Cardiac muscle cell (in vitro differentiated cells and primary cell): Measurements from ENCODE around the gene FRMD5. TPM values are rescaled to one million over a fixed set of nuclear protein-coding genes. Genes with fewer than 3 reads are reported as not detected.
"Not testable (repeated sequence)": the region's sequence is repeated elsewhere in the genome, so short reads cannot be mapped to it uniquely, and the experiment has no call there.

Source experiments
- DNase-seq, 2 donors: peaks; one replicate each; pipeline versions ENCODE4 v3.0.0 to v3.0.0-alpha.2; 2010 to 2017; ENCODE audit warnings: low read depth in 1 of 2, low spot score in 1 of 2
- H3K27ac ChIP-seq: fragments of 200-600 bp; sonication (generic); 2 replicates; pipeline ENCODE4 v1.5.1; 2016
- H3K27me3 ChIP-seq: fragments of 200-600 bp; sonication (generic); 2 replicates; pipeline ENCODE4 v1.6.0; 2016; ENCODE audit warnings: control low read depth
- H3K36me3 ChIP-seq: fragments of 200-600 bp; sonication (generic); 2 replicates; pipeline ENCODE4 v1.5.1; 2016; ENCODE audit warnings: control low read depth
- H3K4me1 ChIP-seq: fragments of 200-600 bp; sonication (generic); 2 replicates; pipeline ENCODE4 v1.8.1; 2017; ENCODE audit warnings: low read depth, mild to moderate bottlenecking, mixed run types
- H3K4me3 ChIP-seq: fragments of 200-600 bp; sonication (generic); 2 replicates; pipeline ENCODE4 v1.5.1; 2016; ENCODE audit warnings: mild to moderate bottlenecking
- H3K9me3 ChIP-seq: fragments of 200-600 bp; sonication (generic); 2 replicates; pipeline ENCODE4 v1.5.1; 2017; ENCODE audit warnings: low read depth, mild to moderate bottlenecking, control low read depth
- polyA plus RNA-seq: library from polyadenylated mRNA; unstranded; fragments of >200 nt; fragmentation: Nextera tagmentation; extraction: Ambion mirVana; gene quantifications from 2 replicates; pipeline ENCODE4 v1.2.1, GENCODE V29; 2016
- total RNA-seq: library from RNA; depleted of rRNA; stranded (reverse); fragments of >200 nt; gene quantifications from 2 replicates; pipeline ENCODE4 v1.2.3, GENCODE V29; 2016
- TF ChIP-seq, protein P1 (sequence below): IDR thresholded peaks from 2 replicates; pipeline ENCODE4 v1.5.1; 2012; ENCODE audit warnings: low read depth, mild to moderate bottlenecking, low read length

FRMD5 gene
- total and polyA plus RNA-seq, 2 experiments from 2014 or later = 26.8 to 59.7 TPM

DNA sequence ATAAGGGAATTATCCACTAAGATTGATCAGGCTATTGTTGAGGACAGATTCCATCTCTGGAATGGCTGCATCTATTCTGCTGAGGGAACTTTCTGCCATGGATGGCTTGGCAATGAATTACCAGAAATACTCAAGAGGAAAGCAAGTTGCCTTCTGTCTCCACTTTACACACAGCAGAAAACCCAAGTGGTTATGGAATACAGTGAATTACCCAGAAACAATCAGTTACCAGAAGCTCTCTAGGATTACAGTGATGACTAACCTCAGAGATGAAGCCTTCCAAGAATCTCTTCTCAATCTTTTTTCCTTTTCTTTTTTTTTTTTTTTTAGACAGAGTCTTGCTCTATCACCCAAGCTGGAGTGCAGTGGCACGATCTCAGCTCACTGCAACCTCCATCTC, 185.0 kb downstream of the FRMD5 start:
- Histone ChIP-seq H3K4me1 (peaks cover 6% of the 10 kb centered on the region), H3K27ac (no peak overlapping the region), H3K27me3 (no peaks in the 10 kb centered on the region), H3K9me3 (no peaks in the 10 kb centered on the region), H3K36me3 (no peaks in the 10 kb centered on the region), H3K4me3 (no peak overlapping the region)
- DNase-seq = peak in 1 of 2 donors; percentile 69
- TF ChIP-seq, protein P1, sequence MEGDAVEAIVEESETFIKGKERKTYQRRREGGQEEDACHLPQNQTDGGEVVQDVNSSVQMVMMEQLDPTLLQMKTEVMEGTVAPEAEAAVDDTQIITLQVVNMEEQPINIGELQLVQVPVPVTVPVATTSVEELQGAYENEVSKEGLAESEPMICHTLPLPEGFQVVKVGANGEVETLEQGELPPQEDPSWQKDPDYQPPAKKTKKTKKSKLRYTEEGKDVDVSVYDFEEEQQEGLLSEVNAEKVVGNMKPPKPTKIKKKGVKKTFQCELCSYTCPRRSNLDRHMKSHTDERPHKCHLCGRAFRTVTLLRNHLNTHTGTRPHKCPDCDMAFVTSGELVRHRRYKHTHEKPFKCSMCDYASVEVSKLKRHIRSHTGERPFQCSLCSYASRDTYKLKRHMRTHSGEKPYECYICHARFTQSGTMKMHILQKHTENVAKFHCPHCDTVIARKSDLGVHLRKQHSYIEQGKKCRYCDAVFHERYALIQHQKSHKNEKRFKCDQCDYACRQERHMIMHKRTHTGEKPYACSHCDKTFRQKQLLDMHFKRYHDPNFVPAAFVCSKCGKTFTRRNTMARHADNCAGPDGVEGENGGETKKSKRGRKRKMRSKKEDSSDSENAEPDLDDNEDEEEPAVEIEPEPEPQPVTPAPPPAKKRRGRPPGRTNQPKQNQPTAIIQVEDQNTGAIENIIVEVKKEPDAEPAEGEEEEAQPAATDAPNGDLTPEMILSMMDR = no peak

DNA sequence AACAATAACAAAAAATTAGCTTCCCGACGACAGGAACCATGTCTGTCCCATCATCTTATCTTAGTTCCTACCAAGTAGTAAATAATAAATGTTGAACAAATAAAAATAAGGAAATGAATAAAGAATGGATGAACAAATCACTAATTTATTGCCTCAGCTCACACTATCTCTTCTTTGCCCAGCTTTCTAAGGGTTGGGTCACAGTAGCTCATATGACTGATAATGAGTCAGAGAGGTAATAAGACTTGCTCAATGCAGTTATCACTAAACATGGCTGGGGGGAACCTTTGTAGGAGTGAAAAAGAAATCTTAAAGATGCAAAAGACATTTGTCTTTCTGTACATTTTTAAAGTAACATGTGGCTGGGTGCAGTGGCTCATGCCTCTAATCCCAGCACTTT, 186.0 kb downstream of the FRMD5 start:
- Histone ChIP-seq H3K4me1 (peaks cover 15% of the 10 kb centered on the region), H3K4me3 (no peak overlapping the region), H3K9me3 (no peaks in the 10 kb centered on the region), H3K36me3 (no peaks in the 10 kb centered on the region), H3K27ac (no peak overlapping the region), H3K27me3 (no peaks in the 10 kb centered on the region)
- peak in 1 of 2 donors; percentile 49 for DNase-seq
- TF ChIP-seq, protein P1 = no peak

DNA sequence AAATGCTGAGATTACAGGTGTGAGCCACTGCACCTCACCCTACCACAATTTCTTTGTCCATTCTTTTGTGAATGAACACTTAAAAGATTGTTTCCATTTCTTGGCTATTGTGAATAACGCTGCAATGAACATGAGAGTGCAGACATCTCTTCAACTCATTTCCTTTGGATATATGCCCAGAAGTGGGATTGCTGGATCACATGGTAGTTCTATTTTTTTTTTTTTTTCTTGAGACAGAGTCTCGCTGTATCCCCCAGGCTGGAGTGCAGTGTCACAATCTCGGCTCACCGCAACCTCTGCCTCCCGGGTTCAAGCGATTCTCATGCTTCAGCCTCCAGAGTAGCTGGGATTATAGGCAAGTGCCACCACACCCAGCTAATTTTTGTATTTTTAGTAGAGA, 194.8 kb downstream of the FRMD5 start:
- not testable (repeated sequence) for H3K27ac ChIP-seq, H3K9me3 ChIP-seq, H3K4me3 ChIP-seq, H3K27me3 ChIP-seq, H3K36me3 ChIP-seq
- peak in 1 of 2 donors; percentile 93 for DNase-seq
- H3K4me1 ChIP-seq = peaks cover 32% of the 10 kb centered on the region

DNA sequence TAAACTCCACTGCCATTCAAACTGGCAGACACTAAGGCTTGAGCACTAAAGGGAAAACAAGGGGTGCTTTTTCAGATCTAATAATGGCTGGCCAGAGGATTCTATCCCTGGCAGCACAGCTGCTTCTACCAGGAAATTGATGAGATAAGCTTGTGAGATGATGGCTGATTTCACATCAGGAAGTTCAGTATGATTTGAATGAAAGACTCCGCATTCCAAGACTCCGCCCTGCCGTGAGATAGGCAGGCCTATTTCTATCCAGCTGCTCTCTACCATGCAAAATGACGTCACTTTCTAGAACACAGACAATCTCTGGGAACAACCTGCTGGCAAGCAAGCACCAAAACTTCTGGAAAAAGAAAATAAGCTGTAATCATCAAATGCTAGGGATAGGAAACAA, 196.5 kb downstream of the FRMD5 start:
- DNase-seq = peak in 1 of 2 donors; percentile 90
- Histone ChIP-seq H3K9me3 (no peaks in the 10 kb centered on the region), H3K36me3 (no peaks in the 10 kb centered on the region), H3K27ac (no peak overlapping the region), H3K4me3 (no peak overlapping the region), H3K4me1 (peaks cover 19% of the 10 kb centered on the region), H3K27me3 (no peaks in the 10 kb centered on the region)
- TF ChIP-seq, protein P1 = no peak

DNA sequence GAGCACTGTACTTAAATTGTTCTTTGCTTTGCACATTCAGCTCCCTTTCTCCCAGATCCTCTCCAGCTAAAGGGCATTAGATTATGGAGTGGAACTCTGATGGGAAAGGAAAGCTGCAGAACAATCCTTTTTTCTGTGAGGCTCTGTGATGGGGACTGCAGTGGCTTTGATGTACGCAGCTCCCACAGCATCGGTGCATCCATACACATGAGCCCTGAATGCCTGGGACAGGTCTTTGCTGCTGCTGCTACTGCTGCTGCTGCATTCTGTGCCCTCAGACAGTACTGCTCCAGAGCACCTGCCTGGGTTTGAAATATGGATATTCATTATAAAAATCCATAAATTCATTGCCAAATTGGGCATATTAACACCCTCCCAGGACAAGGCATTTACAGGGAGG, 203.9 kb downstream of the FRMD5 start:
- Histone ChIP-seq H3K36me3 (no peaks in the 10 kb centered on the region), H3K4me3 (no peak overlapping the region), H3K9me3 (no peaks in the 10 kb centered on the region), H3K27ac (no peak overlapping the region), H3K27me3 (no peaks in the 10 kb centered on the region), H3K4me1 (no peaks in the 10 kb centered on the region)
- TF ChIP-seq, protein P1 = no peak
- DNase-seq = no peak

DNA sequence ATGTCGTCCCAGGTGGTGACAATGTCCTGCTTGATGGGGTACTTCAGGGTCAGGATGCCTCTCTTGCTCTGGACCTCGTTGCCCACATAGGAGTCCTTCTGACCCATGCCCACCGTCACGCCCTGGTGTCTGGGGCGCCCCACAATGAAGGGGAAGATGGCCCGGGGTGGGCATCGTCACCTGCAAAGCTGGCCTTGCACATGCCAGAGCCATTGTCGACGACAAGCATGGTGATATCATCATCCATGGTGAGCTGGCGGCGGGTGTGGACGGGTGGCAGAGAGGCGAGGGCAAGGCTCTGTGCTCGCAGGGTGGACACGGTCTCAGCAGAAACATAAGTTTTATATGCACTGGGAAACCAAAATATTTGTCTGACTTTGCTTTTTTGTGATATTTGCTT, 205.1 kb downstream of the FRMD5 start:
- no peak overlapping the region for H3K4me3 ChIP-seq
- no peaks in the 10 kb centered on the region for H3K36me3 ChIP-seq
- DNase-seq = no peak
- no peak overlapping the region for H3K27ac ChIP-seq
- no peaks in the 10 kb centered on the region for H3K9me3 ChIP-seq
- TF ChIP-seq, protein P1 = no peak
- H3K27me3 ChIP-seq = no peaks in the 10 kb centered on the region
- no peaks in the 10 kb centered on the region for H3K4me1 ChIP-seq
